D721Med (cell line): ENCODE data around the gene TMEM121.

ENCODE experiments used
- DNase-seq: peaks from one replicate; pipeline ENCODE4 v3.0.0; 2011; ENCODE audit warnings: low spot score; ENCODE audit not compliant: insufficient read length
- FAIRE-seq: peaks from 2 replicates; lab custom pipeline; 2011; peaks lifted over from hg19 to GRCh38; lab: Jason Lieb, UNC
- TF ChIP-seq, protein P1 (sequence below): IDR thresholded peaks from 2 replicates; pipeline ENCODE4 v1.5.1; 2012; ENCODE audit warnings: mild to moderate bottlenecking, control low read depth; ENCODE audit not compliant: insufficient read depth; ENCODE audit errors: missing control alignments

TMEM121 gene

DNA sequence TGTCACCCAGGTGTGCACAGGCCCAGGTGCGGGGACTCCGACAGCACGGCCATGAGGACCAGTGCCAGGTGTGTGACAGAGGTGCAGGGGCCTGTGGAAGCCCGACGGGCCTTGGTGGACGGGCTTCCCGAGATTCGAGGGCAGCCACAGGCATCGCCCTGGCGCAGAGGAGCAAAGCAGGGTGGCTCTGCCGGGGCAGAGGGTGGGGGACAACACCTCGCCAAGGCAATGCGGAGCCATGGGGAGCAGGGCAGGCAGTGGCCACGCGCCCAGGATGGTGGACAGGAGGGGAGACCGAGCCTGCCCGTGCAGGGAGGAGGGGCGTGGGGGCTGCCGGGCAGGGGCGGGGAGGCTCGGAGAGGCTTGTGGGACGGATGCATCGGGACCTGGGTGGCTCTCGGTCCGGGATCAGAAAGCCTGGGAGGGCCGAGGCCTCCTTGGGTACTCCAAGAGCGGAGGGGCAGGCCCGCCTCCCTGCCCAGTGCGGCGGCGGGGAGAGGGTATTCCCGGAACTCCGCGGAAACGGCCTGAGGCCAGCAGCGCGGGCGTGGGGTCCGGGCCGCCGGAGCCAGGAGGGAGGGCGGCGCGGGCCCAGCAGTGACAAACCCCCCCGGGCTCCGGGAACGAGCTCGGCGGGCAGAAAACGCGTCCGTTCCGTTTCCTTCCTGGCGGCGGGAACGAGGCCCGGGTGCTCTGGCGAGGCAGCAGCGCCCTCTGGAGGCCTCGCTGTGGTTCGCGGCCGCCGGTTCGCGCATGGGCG is 1.6 kb downstream of the TMEM121 start:
- TF ChIP-seq, protein P1, sequence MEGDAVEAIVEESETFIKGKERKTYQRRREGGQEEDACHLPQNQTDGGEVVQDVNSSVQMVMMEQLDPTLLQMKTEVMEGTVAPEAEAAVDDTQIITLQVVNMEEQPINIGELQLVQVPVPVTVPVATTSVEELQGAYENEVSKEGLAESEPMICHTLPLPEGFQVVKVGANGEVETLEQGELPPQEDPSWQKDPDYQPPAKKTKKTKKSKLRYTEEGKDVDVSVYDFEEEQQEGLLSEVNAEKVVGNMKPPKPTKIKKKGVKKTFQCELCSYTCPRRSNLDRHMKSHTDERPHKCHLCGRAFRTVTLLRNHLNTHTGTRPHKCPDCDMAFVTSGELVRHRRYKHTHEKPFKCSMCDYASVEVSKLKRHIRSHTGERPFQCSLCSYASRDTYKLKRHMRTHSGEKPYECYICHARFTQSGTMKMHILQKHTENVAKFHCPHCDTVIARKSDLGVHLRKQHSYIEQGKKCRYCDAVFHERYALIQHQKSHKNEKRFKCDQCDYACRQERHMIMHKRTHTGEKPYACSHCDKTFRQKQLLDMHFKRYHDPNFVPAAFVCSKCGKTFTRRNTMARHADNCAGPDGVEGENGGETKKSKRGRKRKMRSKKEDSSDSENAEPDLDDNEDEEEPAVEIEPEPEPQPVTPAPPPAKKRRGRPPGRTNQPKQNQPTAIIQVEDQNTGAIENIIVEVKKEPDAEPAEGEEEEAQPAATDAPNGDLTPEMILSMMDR: peak; percentile 75
- FAIRE-seq (no peak), DNase-seq (peak; percentile 95)

DNA sequence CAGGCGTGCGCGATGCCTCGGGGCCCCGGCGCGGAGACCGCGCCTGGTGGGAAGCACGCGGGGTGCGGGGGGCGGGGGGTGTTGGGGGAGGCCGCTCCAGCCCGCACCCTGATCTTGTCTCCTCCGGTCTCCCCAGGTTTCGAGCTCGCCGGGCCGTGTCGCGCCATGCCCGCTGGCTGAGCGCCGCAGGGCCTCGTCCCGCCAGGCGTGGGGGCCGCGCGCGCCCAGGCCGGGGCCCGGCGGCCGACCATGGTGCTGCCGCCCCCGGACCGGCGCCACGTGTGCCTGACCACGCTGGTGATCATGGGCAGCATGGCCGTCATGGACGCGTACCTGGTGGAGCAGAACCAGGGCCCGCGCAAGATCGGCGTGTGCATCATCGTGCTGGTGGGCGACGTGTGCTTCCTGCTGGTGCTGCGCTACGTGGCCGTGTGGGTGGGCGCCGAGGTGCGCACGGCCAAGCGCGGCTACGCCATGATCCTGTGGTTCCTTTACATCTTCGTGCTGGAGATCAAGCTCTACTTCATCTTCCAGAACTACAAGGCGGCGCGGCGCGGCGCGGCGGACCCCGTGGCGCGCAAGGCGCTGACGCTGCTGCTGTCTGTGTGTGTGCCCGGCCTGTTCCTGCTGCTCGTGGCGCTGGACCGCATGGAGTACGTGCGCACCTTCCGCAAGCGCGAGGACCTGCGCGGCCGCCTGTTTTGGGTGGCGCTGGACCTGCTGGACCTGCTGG is 2.4 kb downstream of the TMEM121 start:
- no peak for DNase-seq
- no peak for FAIRE-seq
- TF ChIP-seq, protein P1: no peak

DNA sequence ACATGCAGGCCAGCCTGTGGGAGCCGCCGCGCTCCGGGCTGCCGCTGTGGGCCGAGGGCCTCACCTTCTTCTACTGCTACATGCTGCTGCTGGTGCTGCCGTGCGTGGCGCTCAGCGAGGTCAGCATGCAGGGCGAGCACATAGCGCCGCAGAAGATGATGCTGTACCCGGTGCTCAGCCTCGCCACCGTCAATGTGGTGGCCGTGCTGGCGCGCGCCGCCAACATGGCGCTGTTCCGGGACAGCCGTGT is 2.9 kb downstream of the TMEM121 start:
- TF ChIP-seq, protein P1: no peak
- DNase-seq (no peak), FAIRE-seq (no peak)

DNA sequence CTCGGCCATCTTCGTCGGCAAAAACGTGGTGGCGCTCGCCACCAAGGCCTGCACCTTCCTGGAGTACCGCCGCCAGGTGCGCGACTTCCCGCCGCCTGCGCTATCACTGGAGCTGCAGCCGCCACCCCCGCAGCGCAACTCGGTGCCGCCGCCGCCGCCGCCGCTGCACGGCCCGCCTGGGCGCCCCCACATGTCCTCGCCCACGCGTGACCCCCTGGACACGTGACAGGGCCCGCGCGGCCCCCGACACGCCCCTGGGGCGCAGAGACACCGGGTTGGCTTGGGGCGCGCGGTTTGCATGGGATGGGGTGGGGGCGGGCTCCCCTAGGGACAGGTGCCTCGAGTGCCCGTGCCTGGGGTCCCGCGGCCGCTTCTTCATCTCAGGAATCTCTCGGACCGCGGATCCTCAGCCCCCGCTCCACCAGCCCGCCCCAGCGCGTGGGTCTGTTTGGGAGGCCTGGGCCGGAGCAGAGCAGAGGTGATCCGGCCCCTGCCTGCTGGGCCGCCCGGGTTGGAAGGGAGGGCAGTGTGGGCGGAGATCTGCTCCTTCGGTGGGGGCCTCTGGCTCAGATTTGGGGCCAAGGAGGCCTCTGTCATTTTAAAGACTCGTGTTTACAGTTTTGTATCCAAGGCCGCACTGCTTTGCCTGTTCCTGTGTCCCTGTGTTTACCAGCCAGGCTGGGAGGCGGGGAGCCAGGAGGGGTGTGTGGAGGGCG is 3.3 kb downstream of the TMEM121 start:
- FAIRE-seq: no peak
- no peak for DNase-seq

DNA sequence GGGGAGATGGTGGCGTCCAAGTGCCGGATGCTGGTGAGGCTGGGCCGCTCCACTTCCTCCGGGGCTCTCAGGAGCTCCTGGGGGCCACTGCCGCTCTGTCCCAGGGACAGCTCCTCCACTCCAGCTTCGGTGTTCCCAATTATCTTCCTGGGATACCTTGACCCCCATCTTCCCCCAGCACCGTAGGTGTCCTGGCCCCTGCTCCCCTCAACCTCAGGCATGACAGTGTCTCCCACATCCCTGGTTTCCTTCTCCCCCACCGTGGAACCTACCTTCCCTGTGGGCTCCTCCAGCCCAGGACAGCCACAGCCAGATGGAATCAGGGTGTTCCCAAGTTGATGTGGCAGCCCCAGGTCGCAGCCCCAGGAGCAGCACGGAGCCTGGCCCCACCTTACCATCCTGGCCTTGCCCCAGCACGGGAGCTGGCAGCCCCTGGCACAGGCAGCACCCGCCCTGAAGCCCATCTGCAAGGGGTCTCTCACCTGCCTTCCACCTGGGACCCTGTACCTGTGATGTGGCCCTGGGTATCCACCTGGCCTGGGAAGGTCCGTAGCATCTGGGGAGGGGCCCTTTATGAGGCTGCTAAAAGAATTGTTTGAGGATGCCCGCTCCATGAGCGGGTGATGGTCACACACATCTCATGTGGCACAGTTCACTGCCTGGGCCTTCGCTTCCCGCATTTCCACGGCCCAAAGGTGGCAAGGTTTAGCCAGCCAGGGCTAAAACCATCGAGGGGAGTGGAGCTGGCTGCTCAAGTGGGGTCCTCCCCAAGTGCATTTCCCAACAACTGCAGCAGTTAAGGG is 4.1 kb downstream of the TMEM121 start:
- no peak for FAIRE-seq
- TF ChIP-seq, protein P1: no peak

More for the DNA sequence above, 3.3 kb downstream of the TMEM121 start:
- TF ChIP-seq, protein P1: no peak

DNA sequence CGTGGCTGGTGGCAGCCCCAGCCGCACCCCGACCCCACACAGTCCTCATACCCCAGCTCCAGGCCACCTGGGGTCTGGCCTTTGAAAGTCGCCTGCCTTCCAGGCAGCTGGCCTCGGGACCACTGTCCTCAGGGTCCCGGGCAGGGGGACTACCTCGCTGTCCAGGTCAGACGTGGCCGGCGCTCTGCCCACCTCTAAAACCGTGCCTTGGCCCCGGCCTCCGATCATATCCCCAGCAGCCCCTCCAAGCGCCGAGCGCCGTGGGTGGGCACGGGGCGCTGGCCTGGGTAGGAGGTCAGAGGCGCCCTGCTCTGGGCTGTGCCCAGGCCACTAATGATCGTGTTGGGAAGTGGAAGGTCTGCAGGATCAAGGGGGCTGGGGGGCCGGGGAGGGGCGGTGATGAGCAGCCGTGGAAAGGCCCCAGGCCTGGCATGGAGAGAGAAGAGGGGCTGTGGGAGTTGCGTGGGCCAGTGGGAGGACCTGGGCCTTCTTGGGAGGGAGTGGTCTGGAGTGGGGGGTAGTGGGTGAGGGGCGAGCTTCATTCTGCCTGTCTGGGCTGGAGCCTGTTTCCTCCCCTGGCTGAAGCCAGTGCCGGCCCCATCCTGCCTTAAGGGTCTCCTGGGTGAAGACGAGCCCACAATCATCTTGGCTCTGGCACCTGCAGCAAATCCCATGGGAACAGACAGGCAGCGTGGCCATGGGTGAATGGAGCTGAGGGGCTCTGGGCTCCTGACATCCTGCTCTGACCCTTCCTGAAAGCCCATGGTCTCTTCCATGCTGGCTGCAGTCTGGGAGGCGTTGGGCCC is 4.9 kb downstream of the TMEM121 start:
- no peak for DNase-seq
- no peak for FAIRE-seq
- TF ChIP-seq, protein P1: no peak

More for the DNA sequence above, 4.1 kb downstream of the TMEM121 start:
- no peak for DNase-seq
